ENCODE data around the gene ADGRL2. TPM values are rescaled to one million over a fixed set of nuclear protein-coding genes. Genes with fewer than 3 reads are reported as not detected.
"Not testable (repeated sequence)": the region's sequence is repeated elsewhere in the genome, so short reads cannot be mapped to it uniquely, and the experiment has no call there.

Gene ADGRL2
- total RNA-seq, 4 donors from 2014 or later: 6.1 to 48.7 (median 16.2) TPM

DNA sequence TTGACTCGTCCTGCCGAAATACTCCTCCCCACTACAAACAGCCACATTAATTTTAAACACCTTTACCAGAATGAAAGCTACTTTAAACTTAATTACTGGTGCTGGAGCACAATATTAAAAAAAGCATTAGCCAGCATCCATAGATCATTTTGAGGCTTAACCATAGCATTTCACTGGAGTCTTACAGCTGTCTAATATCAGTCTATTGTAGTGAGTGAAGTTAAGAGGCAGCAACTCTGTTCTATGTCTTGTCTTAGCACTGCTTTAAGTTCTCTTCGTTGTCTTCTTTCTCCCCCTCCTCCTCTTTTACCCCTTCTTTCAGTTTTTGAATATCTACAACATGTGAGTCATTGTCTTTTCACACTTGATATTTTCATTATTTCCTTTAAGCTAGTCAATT is 49.3 kb downstream of the ADGRL2 start:
- TF ChIP-seq, protein P1, sequence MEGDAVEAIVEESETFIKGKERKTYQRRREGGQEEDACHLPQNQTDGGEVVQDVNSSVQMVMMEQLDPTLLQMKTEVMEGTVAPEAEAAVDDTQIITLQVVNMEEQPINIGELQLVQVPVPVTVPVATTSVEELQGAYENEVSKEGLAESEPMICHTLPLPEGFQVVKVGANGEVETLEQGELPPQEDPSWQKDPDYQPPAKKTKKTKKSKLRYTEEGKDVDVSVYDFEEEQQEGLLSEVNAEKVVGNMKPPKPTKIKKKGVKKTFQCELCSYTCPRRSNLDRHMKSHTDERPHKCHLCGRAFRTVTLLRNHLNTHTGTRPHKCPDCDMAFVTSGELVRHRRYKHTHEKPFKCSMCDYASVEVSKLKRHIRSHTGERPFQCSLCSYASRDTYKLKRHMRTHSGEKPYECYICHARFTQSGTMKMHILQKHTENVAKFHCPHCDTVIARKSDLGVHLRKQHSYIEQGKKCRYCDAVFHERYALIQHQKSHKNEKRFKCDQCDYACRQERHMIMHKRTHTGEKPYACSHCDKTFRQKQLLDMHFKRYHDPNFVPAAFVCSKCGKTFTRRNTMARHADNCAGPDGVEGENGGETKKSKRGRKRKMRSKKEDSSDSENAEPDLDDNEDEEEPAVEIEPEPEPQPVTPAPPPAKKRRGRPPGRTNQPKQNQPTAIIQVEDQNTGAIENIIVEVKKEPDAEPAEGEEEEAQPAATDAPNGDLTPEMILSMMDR (IDR thresholded peaks at IDR 0.05): no peak
- no peak for TF ChIP-seq POLR2A (IDR thresholded peaks at IDR 0.05)
- no peak overlapping the region for H3K4me3 ChIP-seq
- no peak for DNase-seq
- no peaks in the 10 kb centered on the region for H3K27me3 ChIP-seq
- H3K4me1 ChIP-seq: no peaks in the 10 kb centered on the region
- H3K9me3 ChIP-seq: no peaks in the 10 kb centered on the region
- H3K27ac ChIP-seq: no peak overlapping the region
- H3K36me3 ChIP-seq: no peaks in the 10 kb centered on the region

DNA sequence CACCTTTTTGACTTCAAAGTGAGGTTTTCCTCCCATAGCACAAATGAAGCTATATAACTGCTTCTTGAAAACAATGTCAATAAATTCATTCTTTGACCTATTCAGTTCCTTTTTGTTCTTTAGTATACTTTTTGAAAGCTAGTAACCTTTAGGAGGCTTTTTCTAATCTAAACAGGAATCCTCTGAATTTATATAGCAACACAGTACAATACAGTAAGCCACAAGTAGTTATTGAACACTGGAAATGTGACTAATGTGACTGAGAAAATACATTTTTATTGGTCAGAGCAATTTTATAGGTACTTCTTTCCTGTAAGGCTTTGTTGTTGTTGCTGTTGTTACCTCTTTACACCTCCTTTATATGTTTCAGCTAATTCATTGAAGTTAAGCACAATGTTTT is 49.8 kb downstream of the ADGRL2 start:
- Histone ChIP-seq H3K4me1 (no peaks in the 10 kb centered on the region), H3K27ac (no peak overlapping the region), H3K36me3 (no peaks in the 10 kb centered on the region), H3K27me3 (no peaks in the 10 kb centered on the region), H3K4me3 (no peak overlapping the region), H3K9me3 (no peaks in the 10 kb centered on the region)
- no peak for TF ChIP-seq POLR2A (IDR thresholded peaks at IDR 0.05)
- TF ChIP-seq, protein P1 (IDR thresholded peaks at IDR 0.05): no peak
- DNase-seq: no peak

DNA sequence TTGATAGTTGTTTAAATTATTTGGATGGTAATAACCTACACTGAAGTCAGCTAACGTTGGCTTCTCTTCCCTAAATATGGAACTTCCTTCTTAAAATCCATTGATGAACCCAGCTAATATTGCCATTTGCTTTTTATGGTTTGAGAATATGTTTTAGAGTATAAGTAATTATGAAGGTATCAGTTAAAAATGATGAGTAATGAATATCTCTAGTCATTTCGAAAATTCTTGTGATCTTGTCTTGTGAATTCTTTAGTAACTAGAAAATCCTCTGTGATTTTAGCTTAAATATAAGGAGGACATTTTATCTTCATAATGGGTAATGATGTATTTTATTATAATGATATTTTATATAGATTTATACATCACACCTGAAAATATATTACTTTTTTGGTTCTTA is 50.5 kb downstream of the ADGRL2 start:
- no peaks in the 10 kb centered on the region for H3K27me3 ChIP-seq
- no peak for DNase-seq
- H3K4me3 ChIP-seq: no peak overlapping the region
- H3K27ac ChIP-seq: no peak overlapping the region
- no peaks in the 10 kb centered on the region for H3K9me3 ChIP-seq
- no peaks in the 10 kb centered on the region for H3K4me1 ChIP-seq
- no peaks in the 10 kb centered on the region for H3K36me3 ChIP-seq
- TF ChIP-seq, protein P1 (IDR thresholded peaks at IDR 0.05): no peak
- no peak for TF ChIP-seq POLR2A (IDR thresholded peaks at IDR 0.05)

DNA sequence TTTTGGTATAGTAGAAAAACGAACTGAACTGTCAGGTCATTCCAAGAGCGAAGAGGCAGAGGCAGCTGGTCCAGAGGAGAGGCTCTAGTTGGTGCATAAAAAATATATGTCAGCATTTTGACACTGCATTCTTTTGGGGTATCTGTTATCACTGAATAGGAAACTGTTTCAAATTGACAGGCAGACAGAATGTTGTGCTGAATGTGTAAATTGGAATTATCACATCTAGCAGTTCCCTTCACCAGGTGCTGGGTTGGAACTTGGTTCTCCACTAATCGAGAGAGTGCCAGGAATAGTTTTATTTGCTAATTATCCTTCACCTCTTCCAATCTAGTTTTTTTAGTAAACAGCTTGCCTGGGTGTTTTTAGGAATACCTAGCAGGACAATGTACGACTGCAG is 52.2 kb downstream of the ADGRL2 start:
- Histone ChIP-seq H3K27me3 (no peaks in the 10 kb centered on the region), H3K27ac (no peak overlapping the region), H3K9me3 (no peaks in the 10 kb centered on the region), H3K4me1 (no peaks in the 10 kb centered on the region), H3K4me3 (no peak overlapping the region), H3K36me3 (no peaks in the 10 kb centered on the region)
- DNase-seq: no peak
- TF ChIP-seq POLR2A (IDR thresholded peaks at IDR 0.05): no peak
- TF ChIP-seq, protein P1 (IDR thresholded peaks at IDR 0.05): no peak

DNA sequence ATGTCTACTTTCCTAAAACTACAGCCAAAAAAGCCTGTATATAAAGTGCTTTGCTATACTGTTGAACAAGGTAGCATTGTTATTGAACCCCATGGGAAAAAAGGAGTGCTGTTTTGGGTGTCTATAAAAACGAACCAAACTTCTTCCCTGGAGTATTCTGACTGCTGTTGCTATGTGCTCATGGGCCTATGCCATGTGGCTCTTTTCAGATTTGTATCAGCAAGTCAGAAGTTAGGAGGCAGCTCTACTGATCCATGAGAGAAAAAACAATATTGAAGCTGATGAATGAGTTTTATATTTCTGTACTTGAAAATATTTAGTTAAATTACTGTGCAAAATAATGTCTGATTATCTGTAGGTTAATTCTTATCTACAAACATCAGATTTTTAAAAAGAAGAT is 66.5 kb downstream of the ADGRL2 start:
- Histone ChIP-seq H3K36me3 (no peaks in the 10 kb centered on the region), H3K4me1 (no peaks in the 10 kb centered on the region), H3K9me3 (no peaks in the 10 kb centered on the region), H3K27me3 (no peaks in the 10 kb centered on the region), H3K27ac (no peak overlapping the region), H3K4me3 (no peak overlapping the region)
- no peak for TF ChIP-seq POLR2A (IDR thresholded peaks at IDR 0.05)
- TF ChIP-seq, protein P1 (IDR thresholded peaks at IDR 0.05): no peak
- no peak for DNase-seq

DNA sequence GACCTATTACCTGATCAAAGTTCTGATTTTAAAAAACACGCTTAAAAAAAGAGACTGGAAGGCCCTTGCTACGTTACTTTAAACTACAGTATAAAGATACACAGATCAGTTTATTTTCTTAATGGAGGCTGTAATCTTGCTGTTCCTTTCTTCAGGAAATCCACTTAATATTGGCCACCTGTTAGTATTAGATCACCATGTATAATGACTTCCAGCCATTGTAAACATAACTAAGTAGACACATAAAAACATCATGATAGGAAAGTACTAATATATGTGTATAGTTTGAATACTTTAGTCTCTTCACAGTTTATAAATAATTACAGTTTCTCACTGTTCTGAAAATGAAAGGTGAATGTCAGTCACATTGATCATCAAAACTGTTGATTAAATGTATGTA is 68.6 kb downstream of the ADGRL2 start:
- TF ChIP-seq, protein P1 (IDR thresholded peaks at IDR 0.05): no peak
- no peak for TF ChIP-seq POLR2A (IDR thresholded peaks at IDR 0.05)
- Histone ChIP-seq H3K9me3 (no peaks in the 10 kb centered on the region), H3K4me1 (no peaks in the 10 kb centered on the region), H3K36me3 (no peaks in the 10 kb centered on the region), H3K27me3 (no peaks in the 10 kb centered on the region), H3K27ac (no peak overlapping the region), H3K4me3 (no peak overlapping the region)
- no peak for DNase-seq

DNA sequence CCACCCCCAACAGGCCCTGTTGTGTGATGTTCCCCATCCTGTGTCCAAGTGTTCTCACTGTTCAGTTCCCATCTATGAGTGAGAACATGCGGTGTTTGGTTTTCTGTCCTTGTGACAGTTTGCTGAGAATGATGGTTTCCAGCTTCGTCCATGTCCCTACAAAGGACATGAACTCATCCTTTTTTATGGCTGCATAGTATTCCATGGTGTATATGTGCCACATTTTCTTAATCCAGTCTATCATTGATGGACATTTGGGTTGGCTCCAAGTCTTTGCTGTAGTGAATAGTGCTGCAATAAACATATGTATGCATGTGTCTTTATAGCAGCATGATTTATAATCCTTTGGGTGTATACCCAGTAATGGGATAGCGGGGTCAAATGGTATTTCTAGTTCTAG is 70.4 kb downstream of the ADGRL2 start:
- H3K4me3 ChIP-seq, H3K27ac ChIP-seq, H3K4me1 ChIP-seq, H3K27me3 ChIP-seq, DNase-seq, H3K36me3 ChIP-seq, H3K9me3 ChIP-seq: not testable (repeated sequence)
